HG03175 (cell line): ENCODE results near the gene SLC27A6.
"Not testable (repeated sequence)": the region's sequence is repeated elsewhere in the genome, so short reads cannot be mapped to it uniquely, and the experiment has no call there.

ENCODE experiments used
- ATAC-seq: cut with Tn5 transposase; IDR thresholded peaks from one replicate; pipeline ENCODE4 v1.9.1; 2021; ENCODE audit warnings: mild to moderate bottlenecking, moderate library complexity; ENCODE audit not compliant: unreplicated experiment

SLC27A6 gene

GRCh38 chr5:128988476-128988875 is 23.2 kb downstream of the SLC27A6 start:
- no peak for ATAC-seq

GRCh38 chr5:129001841-129002526 is 36.7 kb downstream of the SLC27A6 start:
- ATAC-seq = no peak

- ATAC-seq = no peak
Measured at GRCh38 chr5:129002527-129002842, 37.2 kb downstream of the SLC27A6 start.

DNA sequence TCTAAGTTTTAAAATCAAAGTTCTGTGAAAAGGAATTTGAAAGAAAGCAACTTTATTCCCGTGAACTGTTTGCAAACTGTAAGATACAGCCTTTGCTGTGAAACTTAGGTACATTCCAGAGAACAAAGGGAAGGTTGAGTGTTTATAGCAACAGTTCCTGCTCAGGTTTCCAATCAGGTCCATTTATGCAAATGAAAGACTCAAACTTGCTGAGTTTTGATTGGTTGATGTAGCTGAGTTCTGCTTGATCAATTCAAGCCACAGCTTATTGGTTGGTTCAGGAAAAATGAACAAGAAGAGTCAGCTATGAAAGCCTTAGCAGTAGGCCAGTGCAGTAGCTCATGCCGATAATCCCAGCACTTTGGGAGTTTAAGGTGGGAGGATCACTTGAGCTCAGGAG is 37.9 kb downstream of the SLC27A6 start:
- ATAC-seq = no peak

DNA sequence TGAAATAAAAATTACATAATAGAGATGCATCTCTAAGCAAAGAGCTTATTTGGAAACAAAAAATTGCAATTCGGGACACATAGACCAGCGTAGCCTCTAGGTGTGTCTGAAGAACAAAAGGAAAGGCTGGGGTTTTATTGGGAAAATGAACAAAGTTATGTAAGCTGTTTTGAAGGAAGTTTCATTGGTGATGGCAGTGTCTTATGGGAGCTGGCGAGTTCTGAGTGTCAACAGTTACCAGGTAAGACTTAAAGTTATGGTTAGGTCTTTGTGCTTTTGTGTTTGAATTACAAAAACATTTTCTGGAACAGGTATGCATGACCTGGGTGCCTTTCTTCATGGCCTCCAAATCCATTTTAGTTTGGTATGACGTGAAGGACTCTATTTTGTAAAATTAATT is 48.9 kb downstream of the SLC27A6 start:
- no peak for ATAC-seq

- ATAC-seq = no peak
Measured at GRCh38 chr5:129018837-129019236, 53.5 kb downstream of the SLC27A6 start.

- no peak for ATAC-seq
Measured at GRCh38 chr5:129019401-129019908, 54.2 kb downstream of the SLC27A6 start.

GRCh38 chr5:129020683-129021082 is 55.4 kb downstream of the SLC27A6 start:
- no peak for ATAC-seq

- ATAC-seq = no peak
Measured at GRCh38 chr5:129021744-129022143, 56.5 kb downstream of the SLC27A6 start.

GRCh38 chr5:129022599-129022998 is 57.3 kb downstream of the SLC27A6 start:
- ATAC-seq = no peak

- ATAC-seq = no peak
Measured at GRCh38 chr5:129027260-129027659, 62.0 kb downstream of the SLC27A6 start.

- no peak for ATAC-seq
Measured at GRCh38 chr5:129031886-129032683, 66.8 kb downstream of the SLC27A6 start.

- not testable (repeated sequence) for ATAC-seq
Measured at GRCh38 chr5:129036257-129036656, 71.0 kb downstream of the SLC27A6 start.

DNA sequence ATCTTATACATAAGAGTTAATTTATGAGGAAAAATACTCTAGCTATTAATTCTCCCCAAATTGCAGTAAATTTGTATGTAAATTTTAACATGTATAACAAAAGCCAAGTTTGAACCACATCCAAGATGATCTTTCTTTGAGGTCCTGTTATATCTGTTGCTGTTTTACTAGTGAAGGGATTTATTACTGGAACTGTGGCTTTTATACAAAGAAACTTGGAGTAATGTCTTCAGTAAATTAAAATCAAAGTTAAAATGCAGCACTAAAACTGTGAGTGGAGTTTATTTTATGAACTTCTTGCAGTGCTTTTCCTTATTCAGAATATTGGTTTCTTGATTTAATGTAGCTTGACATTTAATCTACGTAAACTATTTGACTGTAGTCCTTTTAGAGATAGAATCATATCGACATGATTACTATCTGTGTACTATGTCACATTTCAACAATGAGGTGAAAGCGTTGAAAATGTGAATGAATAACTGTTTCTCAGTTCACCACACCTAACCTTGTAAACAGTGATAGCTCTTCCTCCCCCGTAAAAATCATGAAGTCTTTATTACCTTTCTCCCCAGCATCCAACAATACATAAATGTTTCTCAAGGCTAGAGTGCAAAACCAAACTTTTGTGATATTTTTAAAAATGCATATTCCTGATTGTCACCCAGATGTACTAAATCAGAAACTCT is 76.1 kb downstream of the SLC27A6 start:
- no peak for ATAC-seq

GRCh38 chr5:129042306-129042705 is 77.0 kb downstream of the SLC27A6 start:
- ATAC-seq = no peak

- ATAC-seq = no peak
Measured at GRCh38 chr5:129043894-129044293, 78.6 kb downstream of the SLC27A6 start.

DNA sequence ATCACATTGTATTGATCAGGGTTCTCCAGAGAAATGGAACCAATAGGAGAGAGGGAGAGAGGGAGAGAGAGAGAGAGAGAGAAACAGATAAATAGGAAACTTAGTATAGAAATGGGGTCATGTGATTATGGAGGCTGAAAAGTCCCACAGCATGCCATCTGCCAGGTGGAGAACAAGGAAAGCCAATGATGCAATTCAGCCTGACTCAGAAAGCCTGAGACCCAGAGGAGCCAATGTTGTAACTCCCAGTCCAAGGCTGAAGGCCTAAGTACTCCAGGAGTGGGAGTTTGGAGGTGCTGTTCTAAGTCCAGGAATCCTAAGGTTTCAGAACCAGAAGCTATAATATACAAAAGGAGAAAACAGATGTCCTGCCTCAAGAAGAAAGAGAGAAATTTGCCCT is 80.9 kb downstream of the SLC27A6 start:
- ATAC-seq = no peak

DNA sequence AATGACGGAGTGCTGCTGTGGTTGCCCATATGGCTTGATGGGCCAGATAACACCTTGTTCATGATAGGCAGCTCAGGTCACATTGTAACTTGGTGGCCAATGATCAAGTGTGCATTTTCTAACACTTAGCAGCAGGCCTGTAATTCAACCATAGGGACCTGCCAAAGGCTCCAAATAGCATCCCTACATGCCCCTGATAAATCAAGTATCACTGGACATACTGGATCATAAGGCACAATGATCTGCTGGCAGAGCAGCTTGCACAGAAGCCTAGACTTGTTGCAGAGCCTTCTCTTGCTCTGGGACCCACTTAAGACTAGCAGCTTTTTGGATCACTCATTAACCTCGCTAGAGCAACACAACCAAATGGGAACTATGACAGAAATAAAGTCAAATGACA is 83.2 kb downstream of the SLC27A6 start:
- ATAC-seq = no peak

DNA sequence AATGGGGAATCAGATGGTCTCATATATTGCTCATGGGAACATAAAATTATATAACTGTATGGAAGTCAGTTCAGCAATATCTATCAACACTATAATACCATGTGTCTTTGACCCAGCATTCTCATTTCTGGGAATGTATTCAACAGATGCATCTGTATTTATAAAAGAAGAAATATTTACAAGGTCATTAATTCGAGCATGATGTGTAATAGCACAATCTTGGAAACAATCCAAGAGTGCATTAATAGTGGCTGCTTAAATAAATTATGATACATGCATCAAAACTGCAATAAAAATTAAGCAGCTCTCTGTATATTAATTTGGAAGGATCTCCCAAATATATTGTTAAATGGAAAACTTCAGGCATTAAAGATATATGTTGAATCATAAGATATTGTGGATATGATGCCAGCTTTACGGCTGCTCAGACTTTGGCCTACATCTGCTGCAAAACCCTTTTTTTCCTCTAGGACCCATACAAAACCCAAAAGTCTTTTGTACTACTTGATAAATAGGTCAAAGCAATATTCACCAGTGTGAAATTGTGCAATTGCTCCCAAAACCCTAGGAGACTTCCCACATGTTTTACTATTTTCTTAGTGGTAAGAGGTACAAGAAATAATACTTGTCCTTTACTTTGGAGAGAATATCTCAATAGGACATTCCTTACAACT is 84.0 kb downstream of the SLC27A6 start:
- no peak for ATAC-seq

DNA sequence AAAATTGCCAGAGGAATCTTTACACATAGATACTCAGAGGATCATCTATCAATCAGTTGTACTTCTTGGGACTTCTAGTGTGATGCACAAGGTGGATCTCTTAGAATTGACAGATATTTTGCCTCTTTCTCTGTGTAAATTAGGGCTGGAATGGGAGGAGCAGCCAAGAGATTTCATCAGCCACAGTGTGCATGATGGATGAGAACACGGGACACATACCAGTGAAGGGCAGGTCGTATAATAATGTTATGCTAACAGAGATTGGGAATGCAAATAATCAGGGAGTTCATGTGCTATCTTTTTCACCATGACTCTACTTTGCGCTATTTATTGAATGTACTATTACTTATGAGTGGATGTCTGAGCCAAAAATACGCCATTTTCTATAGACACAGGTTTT is 86.0 kb downstream of the SLC27A6 start:
- no peak for ATAC-seq

GRCh38 chr5:129053438-129053837 is 88.2 kb downstream of the SLC27A6 start:
- no peak for ATAC-seq
